Endodermal cell (in vitro differentiated cells): ENCODE data around the gene MBD6. TPM values are rescaled to one million over a fixed set of nuclear protein-coding genes. Genes with fewer than 3 reads are reported as not detected.

Source experiments
- DNase-seq: peaks from one replicate; pipeline ENCODE4 v3.0.0-alpha.2; 2017
- H3K27ac ChIP-seq: 2 replicates; pipeline ENCODE4 v1.5.1; 2013; ENCODE audit warnings: mild to moderate bottlenecking, low read depth, low read length, moderate library complexity
- H3K27me3 ChIP-seq: 2 replicates; pipeline ENCODE4 v1.6.1; 2013; ENCODE audit warnings: mild to moderate bottlenecking, low read length, moderate library complexity; ENCODE audit not compliant: insufficient read depth, control insufficient read depth, poor library complexity, severe bottlenecking
- H3K36me3 ChIP-seq: 2 replicates; pipeline ENCODE4 v1.7.0; 2013; ENCODE audit warnings: mild to moderate bottlenecking, low read length, moderate library complexity; ENCODE audit not compliant: control insufficient read depth, insufficient read depth
- H3K4me1 ChIP-seq: one replicate; pipeline ENCODE4 v1.7.0; 2013; ENCODE audit warnings: low read length; ENCODE audit not compliant: control insufficient read depth, insufficient read depth
- H3K4me3 ChIP-seq: 2 replicates; pipeline ENCODE4 v1.5.1; 2013; ENCODE audit warnings: mild to moderate bottlenecking, low read length, moderate library complexity
- H3K9ac ChIP-seq: 2 replicates; pipeline ENCODE4 v1.6.1; 2013; ENCODE audit warnings: mild to moderate bottlenecking, low read length, moderate library complexity; ENCODE audit not compliant: poor library complexity, severe bottlenecking; ENCODE audit errors: extremely low read depth
- H3K9me3 ChIP-seq: 2 replicates; pipeline ENCODE4 v1.6.1; 2013; ENCODE audit warnings: mild to moderate bottlenecking, low read length, moderate library complexity; ENCODE audit not compliant: control insufficient read depth
- H3K27ac Mint-ChIP-seq: 2 replicates; pipeline ENCODE4 v1.8.0; 2020; ENCODE audit warnings: mixed read lengths
- H3K27me3 Mint-ChIP-seq: 2 replicates; pipeline ENCODE4 v1.8.0; 2021; ENCODE audit warnings: mild to moderate bottlenecking, mixed read lengths; ENCODE audit not compliant: insufficient read depth
- H3K36me3 Mint-ChIP-seq: 2 replicates; pipeline ENCODE4 v1.8.0; 2020; ENCODE audit warnings: low read depth, mixed read lengths
- H3K4me1 Mint-ChIP-seq: 2 replicates; pipeline ENCODE4 v1.8.0; 2020; ENCODE audit warnings: mixed read lengths
- H3K4me3 Mint-ChIP-seq: 2 replicates; pipeline ENCODE4 v1.8.0; 2020; ENCODE audit warnings: mild to moderate bottlenecking, moderate library complexity, mixed read lengths
- H3K9me3 Mint-ChIP-seq: 2 replicates; pipeline ENCODE4 v1.8.0; 2020; ENCODE audit warnings: mild to moderate bottlenecking, mixed read lengths
- CTCF ChIP-seq: fragments of 200-600 bp; sonication (generic); conservative IDR thresholded peaks from 2 replicates; pipeline ENCODE4 v1.5.0; 2021; ENCODE audit warnings: antibody characterized with exemption, mild to moderate bottlenecking
- WGBS, 2 experiments: methylation state at CpG; one replicate each; pipeline versions ENCODE4 v1.1.5 to v1.1.7; 2013; ENCODE audit warnings: missing lambda C conversion rate in 2 of 2, mixed read lengths in 1 of 2; ENCODE audit not compliant: insufficient coverage in 1 of 2, insufficient read length in 1 of 2; 5-methylcytosine and 5-hydroxymethylcytosine counted together
- total RNA-seq, 2 donors: library from RNA; stranded (reverse); fragmentation: NEBNext Ultra II Directional in 1 of 2; extraction: Animal tissue kit (Norgen Biotek cat#: 25700) in 1 of 2; gene quantifications; 2 replicates in 1 of 2; 3 replicates in 1 of 2; pipeline ENCODE4 v1.2.1, GENCODE V29; 2021

Gene MBD6
- total RNA-seq, 2 donors from 2014 or later = 49.2 to 88.2 TPM

GRCh38 chr12:57549909-57550640, 27.5 kb downstream of the MBD6 start, which contains the start of gene KIF5A:
TSS of gene KIF5A (plus strand) at chr12:57550044. CDS start at chr12:57550272, 228 bp downstream.
- Mint-ChIP-seq H3K4me3 (peak within 1 kb of the TSS; percentile 70), H3K36me3 (peaks cover 2% of the 10 kb centered on the region), H3K4me1 (peaks cover 23% of the 10 kb centered on the region), H3K27me3 (peaks cover 38% of the 10 kb centered on the region), H3K9me3 (no peaks in the 10 kb centered on the region), H3K27ac (no peak within 1 kb of the TSS)
- Histone ChIP-seq H3K4me3 (peak within 1 kb of the TSS; percentile 81), H3K27ac (no peak within 1 kb of the TSS), H3K4me1 (peaks cover 4% of the 10 kb centered on the region), H3K27me3 (peaks cover 32% of the 10 kb centered on the region), H3K9ac (no peak within 1 kb of the TSS), H3K36me3 (peaks cover 8% of the 10 kb centered on the region), H3K9me3 (no peaks in the 10 kb centered on the region)
- TF ChIP-seq CTCF = peak; percentile 18
- 1 to 3% methylated on average over 22 to 52 of the region's 52 CpGs for WGBS, 2 experiments
- DNase-seq = peak; percentile 92

GRCh38 chr12:57550641-57551549, 28.3 kb downstream of the MBD6 start:
- peaks cover 32% of the 10 kb centered on the region for H3K27me3 ChIP-seq
- H3K27ac Mint-ChIP-seq = no peak overlapping the region
- H3K4me1 Mint-ChIP-seq = peaks cover 20% of the 10 kb centered on the region
- H3K36me3 ChIP-seq = no peaks in the 10 kb centered on the region
- H3K27ac ChIP-seq = no peak overlapping the region
- peaks cover 38% of the 10 kb centered on the region for H3K27me3 Mint-ChIP-seq
- peak overlapping the region; percentile 70 for H3K4me3 Mint-ChIP-seq
- WGBS, 2 experiments = 42 to 86% methylated on average over 1 to 5 of the region's 7 CpGs
- no peak for DNase-seq
- H3K9me3 ChIP-seq = no peaks in the 10 kb centered on the region
- H3K4me1 ChIP-seq = peaks cover 4% of the 10 kb centered on the region
- peak overlapping the region; percentile 81 for H3K4me3 ChIP-seq
- no peak overlapping the region for H3K9ac ChIP-seq
- no peaks in the 10 kb centered on the region for H3K9me3 Mint-ChIP-seq
- H3K36me3 Mint-ChIP-seq = no peaks in the 10 kb centered on the region
- no peak for TF ChIP-seq CTCF

GRCh38 chr12:57551637-57552305, 29.1 kb downstream of the MBD6 start:
- Histone ChIP-seq H3K27me3 (peaks cover 32% of the 10 kb centered on the region), H3K4me3 (no peak overlapping the region), H3K4me1 (no peaks in the 10 kb centered on the region), H3K9me3 (no peaks in the 10 kb centered on the region), H3K36me3 (no peaks in the 10 kb centered on the region), H3K27ac (no peak overlapping the region), H3K9ac (no peak overlapping the region)
- Mint-ChIP-seq H3K4me3 (no peak overlapping the region), H3K36me3 (no peaks in the 10 kb centered on the region), H3K27me3 (peaks cover 38% of the 10 kb centered on the region), H3K27ac (no peak overlapping the region), H3K9me3 (no peaks in the 10 kb centered on the region), H3K4me1 (peaks cover 14% of the 10 kb centered on the region)
- TF ChIP-seq CTCF = no peak
- no peak for DNase-seq
- 38 to 78% methylated on average over 1 to 3 of the region's 3 CpGs for WGBS, 2 experiments
